CD14-positive monocyte (primary cell): ENCODE measurements around the gene TRAPPC5. TPM values are rescaled to one million over a fixed set of nuclear protein-coding genes. Genes with fewer than 3 reads are reported as not detected.

Experiments
- DNase-seq, 3 donors: peaks; one replicate each; pipeline ENCODE4 v3.0.0-alpha.2; 2011 to 2022
- H2AFZ ChIP-seq: 2 replicates; pipeline ENCODE4 v1.6.0; 2012; ENCODE audit warnings: mild to moderate bottlenecking, low read depth, low read length, inconsistent platforms; ENCODE audit not compliant: insufficient read depth, poor library complexity, severe bottlenecking
- H3K27ac ChIP-seq, 2 donors: 1 replicate in 1 of 2; 2 replicates in 1 of 2; pipeline ENCODE4 v1.5.1; 2012 to 2013; ENCODE audit warnings: low read length in 2 of 2, control low read depth in 1 of 2, inconsistent platforms in 1 of 2, low read depth in 1 of 2, mild to moderate bottlenecking in 1 of 2
- H3K27me3 ChIP-seq, 2 donors: one replicate each; pipeline versions ENCODE4 v1.6.0 to v1.6.1; 2011 to 2013; ENCODE audit warnings: low read length in 2 of 2; ENCODE audit not compliant: control insufficient read depth in 2 of 2, insufficient read depth in 2 of 2
- H3K36me3 ChIP-seq, 2 donors: replicated peaks in 1 of 2; 1 replicate in 1 of 2; 2 replicates in 1 of 2; pipeline versions ENCODE4 v1.5.1 to v1.6.1; 2012 to 2013; ENCODE audit warnings: low read length in 2 of 2, control low read depth in 1 of 2, inconsistent platforms in 1 of 2, mild to moderate bottlenecking in 1 of 2; ENCODE audit not compliant: insufficient read depth in 2 of 2, control insufficient read depth in 1 of 2
- H3K4me1 ChIP-seq, 2 donors: 1 replicate in 1 of 2; 2 replicates in 1 of 2; pipeline versions ENCODE4 v1.5.1 to v1.6.1; 2012 to 2013; ENCODE audit warnings: low read length in 2 of 2, control low read depth in 1 of 2, inconsistent platforms in 1 of 2, mild to moderate bottlenecking in 1 of 2, moderate library complexity in 1 of 2; ENCODE audit not compliant: insufficient read depth in 2 of 2, control insufficient read depth in 1 of 2
- H3K4me2 ChIP-seq: replicated peaks from 2 replicates; pipeline ENCODE3; 2012; ENCODE audit warnings: low read length, moderate library complexity, mild to moderate bottlenecking; ENCODE audit not compliant: poor library complexity, severe bottlenecking; ENCODE audit errors: extremely low read depth
- H3K4me3 ChIP-seq, 3 experiments: fragments of 200-600 bp in 1 of 3; sonication (generic) in 1 of 3; replicated peaks in 1 of 3; 1 replicate in 2 of 3; 2 replicates in 1 of 3; pipeline ENCODE4 v1.5.1; 2011 to 2013; ENCODE audit warnings: low read length in 3 of 3, mild to moderate bottlenecking in 3 of 3, control low read depth in 2 of 3, low read depth in 2 of 3, inconsistent platforms in 1 of 3, moderate library complexity in 1 of 3
- H3K79me2 ChIP-seq: 2 replicates; pipeline ENCODE4 v1.6.0; 2012; ENCODE audit warnings: mild to moderate bottlenecking, control low read depth, inconsistent platforms, low read length, moderate library complexity; ENCODE audit not compliant: insufficient read depth
- H3K9ac ChIP-seq: 2 replicates; pipeline ENCODE4 v1.6.0; 2017; ENCODE audit warnings: low read length, mild to moderate bottlenecking; ENCODE audit not compliant: insufficient read depth, poor library complexity, severe bottlenecking
- H3K9me3 ChIP-seq, 2 donors: replicated peaks in 1 of 2; 1 replicate in 1 of 2; 2 replicates in 1 of 2; pipeline versions ENCODE4 v1.5.1 to v1.6.1; 2012 to 2013; ENCODE audit warnings: low read length in 2 of 2, control low read depth in 1 of 2; ENCODE audit not compliant: control insufficient read depth in 1 of 2, insufficient read depth in 1 of 2
- H4K20me1 ChIP-seq: 2 replicates; pipeline ENCODE4 v1.6.0; 2012; ENCODE audit warnings: mild to moderate bottlenecking, low read length, control low read depth, moderate library complexity; ENCODE audit not compliant: insufficient read depth
- H3K27ac Mint-ChIP-seq, 7 donors: one replicate each; pipeline ENCODE4 v1.8.0; 2020; ENCODE audit warnings: mild to moderate bottlenecking in 7 of 7, mixed read lengths in 7 of 7, moderate library complexity in 6 of 7, inconsistent platforms in 2 of 7
- H3K27me3 Mint-ChIP-seq, 3 donors: one replicate each; pipeline ENCODE4 v1.8.0; 2021 to 2022; ENCODE audit warnings: low read depth in 3 of 3, mild to moderate bottlenecking in 3 of 3, mixed read lengths in 3 of 3, moderate library complexity in 3 of 3, inconsistent platforms in 1 of 3
- H3K36me3 Mint-ChIP-seq, 2 donors: one replicate each; pipeline ENCODE4 v1.8.0; 2020; ENCODE audit warnings: mixed read lengths in 2 of 2, inconsistent platforms in 1 of 2, mild to moderate bottlenecking in 1 of 2
- H3K4me1 Mint-ChIP-seq: one replicate; pipeline ENCODE4 v1.8.0; 2020; ENCODE audit warnings: mild to moderate bottlenecking, mixed read lengths
- H3K4me3 Mint-ChIP-seq, 2 donors: one replicate each; pipeline ENCODE4 v1.8.0; 2020; ENCODE audit warnings: mild to moderate bottlenecking in 2 of 2, mixed read lengths in 2 of 2, moderate library complexity in 1 of 2
- H3K9me3 Mint-ChIP-seq, 7 donors: one replicate each; pipeline ENCODE4 v1.8.0; 2020 to 2022; ENCODE audit warnings: mixed read lengths in 7 of 7, mild to moderate bottlenecking in 6 of 7, moderate library complexity in 6 of 7, inconsistent platforms in 2 of 7
- WGBS: methylation state at CpG from one replicate; pipeline ENCODE4 v1.1.5; 2013; ENCODE audit warnings: missing lambda C conversion rate; ENCODE audit not compliant: insufficient coverage; 5-methylcytosine and 5-hydroxymethylcytosine counted together
- intact Hi-C, 2 donors: fragments of 100-400 bp; cut with micrococcal nuclease; formaldehyde crosslinking; loops; one replicate each; pipeline versions ENCODE4 v1.15.0 to v1.15.1; 2023
- polyA plus RNA-seq, 3 donors: library from polyadenylated mRNA; depleted of rRNA in 1 of 3; unstranded in 2 of 3; stranded (reverse) in 1 of 3; fragments of 300-500 nt in 2 of 3; fragments of >200 nt in 1 of 3; fragmentation: Illumina TruSeq in 2 of 3; gene quantifications; 1 replicate in 2 of 3; 2 replicates in 1 of 3; pipeline ENCODE4 v1.2.3, GENCODE V29; 2012 to 2021
- TF ChIP-seq, protein P1 (sequence below): fragments of 200-600 bp; IDR thresholded peaks from one replicate; pipeline ENCODE4 v1.8.0; 2022; ENCODE audit warnings: antibody characterized with exemption, mild to moderate bottlenecking

TRAPPC5 gene
- polyA plus RNA-seq, 3 donors = 126 to 449 (median 414) TPM

DNA sequence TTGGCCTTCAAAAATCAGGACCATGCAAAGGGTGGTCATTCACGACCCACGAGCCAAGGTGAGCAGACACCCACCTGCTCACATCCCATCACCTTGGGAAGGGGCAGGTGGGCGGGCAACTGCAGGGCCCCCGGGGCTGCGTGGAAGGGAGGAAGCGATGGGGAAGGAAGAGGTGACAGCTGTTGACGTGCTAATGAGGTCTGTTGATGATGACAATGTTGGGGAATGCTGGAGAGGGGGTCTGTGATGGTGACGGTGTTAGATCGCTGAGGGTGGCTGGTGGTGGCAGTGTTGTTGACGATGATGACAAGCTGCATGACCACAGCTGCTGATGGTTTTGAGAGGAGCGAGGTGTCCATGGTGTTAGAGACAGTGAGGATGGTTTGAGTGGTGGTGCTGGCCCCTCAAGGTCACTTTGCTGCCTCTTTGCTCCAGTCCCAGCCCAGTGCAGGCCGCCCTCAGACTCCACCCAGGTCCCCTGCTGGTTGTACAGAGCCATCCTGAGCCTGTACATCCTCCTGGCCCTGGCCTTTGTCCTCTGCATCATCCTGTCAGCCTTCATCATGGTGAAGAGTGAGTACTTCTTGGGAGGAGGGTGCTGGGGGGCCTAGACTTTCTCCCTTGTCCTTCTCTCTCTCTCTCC, 2.8 kb upstream of the TRAPPC5 start:
- Histone ChIP-seq H3K4me2 (peak overlapping the region; percentile 97), H3K27me3 (no peaks in the 10 kb centered on the region), H3K9me3 (peaks cover 7 to 13% of the 10 kb centered on the region in 2 donors), H3K4me1 (peaks cover 76 to 96% of the 10 kb centered on the region in 2 donors), H3K9ac (peak overlapping the region; percentile 74), H3K36me3 (peaks cover 5 to 7% of the 10 kb centered on the region in 2 donors), H3K27ac (peak overlapping the region; percentile 76 to 96), H3K79me2 (peaks cover 74% of the 10 kb centered on the region), H2AFZ (no peak overlapping the region), H4K20me1 (peaks cover 10% of the 10 kb centered on the region), H3K4me3 (peak overlapping the region; percentile 41 to 96 (median 48))
- Mint-ChIP-seq H3K4me3 (peak overlapping the region; percentile 80 to 93), H3K9me3 (peaks cover 11 to 14% (median 13%) of the 10 kb centered on the region in 7 donors), H3K27me3 (peaks cover 0 to 4% (median 0%) of the 10 kb centered on the region in 3 donors), H3K4me1 (peaks cover 79% of the 10 kb centered on the region), H3K27ac (peak overlapping the region; percentile 95 to 99 (median 98)), H3K36me3 (peaks cover 10 to 21% of the 10 kb centered on the region in 2 donors)
- 24% methylated on average over 8 of the region's 12 CpGs for WGBS
- intact Hi-C loops = loop anchor here (1.0 to 5.0 kb wide), 3 partner anchors 19 to 40 kb away; partner anchors contain the start of gene STXBP2 (in 1 of the 2)
- DNase-seq = peak; percentile 74 to 84 (median 79)
- TF ChIP-seq, protein P1, sequence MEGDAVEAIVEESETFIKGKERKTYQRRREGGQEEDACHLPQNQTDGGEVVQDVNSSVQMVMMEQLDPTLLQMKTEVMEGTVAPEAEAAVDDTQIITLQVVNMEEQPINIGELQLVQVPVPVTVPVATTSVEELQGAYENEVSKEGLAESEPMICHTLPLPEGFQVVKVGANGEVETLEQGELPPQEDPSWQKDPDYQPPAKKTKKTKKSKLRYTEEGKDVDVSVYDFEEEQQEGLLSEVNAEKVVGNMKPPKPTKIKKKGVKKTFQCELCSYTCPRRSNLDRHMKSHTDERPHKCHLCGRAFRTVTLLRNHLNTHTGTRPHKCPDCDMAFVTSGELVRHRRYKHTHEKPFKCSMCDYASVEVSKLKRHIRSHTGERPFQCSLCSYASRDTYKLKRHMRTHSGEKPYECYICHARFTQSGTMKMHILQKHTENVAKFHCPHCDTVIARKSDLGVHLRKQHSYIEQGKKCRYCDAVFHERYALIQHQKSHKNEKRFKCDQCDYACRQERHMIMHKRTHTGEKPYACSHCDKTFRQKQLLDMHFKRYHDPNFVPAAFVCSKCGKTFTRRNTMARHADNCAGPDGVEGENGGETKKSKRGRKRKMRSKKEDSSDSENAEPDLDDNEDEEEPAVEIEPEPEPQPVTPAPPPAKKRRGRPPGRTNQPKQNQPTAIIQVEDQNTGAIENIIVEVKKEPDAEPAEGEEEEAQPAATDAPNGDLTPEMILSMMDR = peak; percentile 9

DNA sequence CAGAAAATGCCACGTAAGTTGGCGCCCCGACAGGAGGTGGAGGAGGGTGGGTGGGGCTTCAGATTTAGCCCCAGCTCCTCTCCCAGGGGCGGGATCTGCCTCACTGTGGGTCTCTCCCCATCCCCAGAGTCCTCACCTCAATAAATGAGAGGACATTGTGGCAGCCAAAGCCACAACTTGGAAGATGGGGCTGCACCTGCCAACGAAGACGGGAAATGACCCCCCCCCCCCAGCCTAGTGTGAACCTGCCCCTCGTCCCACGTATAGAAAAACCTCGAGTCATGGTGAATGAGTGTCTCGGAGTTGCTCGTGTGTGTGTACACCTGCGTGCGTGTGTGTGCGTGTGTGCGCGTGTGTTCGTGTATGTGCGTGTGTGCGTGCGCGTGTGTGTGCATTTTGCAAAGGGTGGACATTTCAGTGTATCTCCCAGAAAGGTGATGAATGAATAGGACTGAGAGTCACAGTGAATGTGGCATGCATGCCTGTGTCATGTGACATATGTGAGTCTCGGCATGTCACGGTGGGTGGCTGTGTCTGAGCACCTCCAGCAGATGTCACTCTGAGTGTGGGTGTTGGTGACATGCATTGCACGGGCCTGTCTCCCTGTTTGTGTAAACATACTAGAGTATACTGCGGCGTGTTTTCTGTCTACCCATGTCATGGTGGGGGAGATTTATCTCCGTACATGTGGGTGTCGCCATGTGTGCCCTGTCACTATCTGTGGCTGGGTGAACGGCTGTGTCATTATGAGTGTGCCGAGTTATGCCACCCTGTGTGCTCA, 1.5 kb upstream of the TRAPPC5 start:
- Histone ChIP-seq H3K9ac (peak overlapping the region; percentile 74), H3K27ac (peak overlapping the region; percentile 76 to 96), H3K4me3 (peak overlapping the region in 1 of 3 experiments; percentile 96), H2AFZ (no peak overlapping the region), H4K20me1 (peaks cover 20% of the 10 kb centered on the region), H3K9me3 (no peaks in the 10 kb centered on the region), H3K79me2 (peaks cover 88% of the 10 kb centered on the region), H3K4me2 (peak overlapping the region; percentile 97), H3K4me1 (peaks cover 73 to 86% of the 10 kb centered on the region in 2 donors), H3K36me3 (peaks cover 10 to 20% of the 10 kb centered on the region in 2 donors), H3K27me3 (no peaks in the 10 kb centered on the region)
- Mint-ChIP-seq H3K9me3 (peaks cover 0 to 2% (median 1%) of the 10 kb centered on the region in 7 donors), H3K27ac (peak overlapping the region; percentile 93 to 99 (median 98)), H3K4me1 (peaks cover 69% of the 10 kb centered on the region), H3K4me3 (peak overlapping the region; percentile 66 to 69), H3K36me3 (peaks cover 14 to 31% of the 10 kb centered on the region in 2 donors), H3K27me3 (peaks cover 0 to 2% (median 0%) of the 10 kb centered on the region in 3 donors)
- TF ChIP-seq, protein P1 = peak; percentile 32
- intact Hi-C loops = loop anchor here in 1 of 2 donors (5.0 kb wide), 1 partner anchor 42 kb away; the partner anchor contains the start of gene STXBP2
- 43% methylated on average over 20 of the region's 30 CpGs for WGBS
- DNase-seq = peak; percentile 74 to 81 (median 76)
